GM12878 (cell line): ENCODE measurements around the gene OR4D1. TPM values are rescaled to one million over a fixed set of nuclear protein-coding genes. Genes with fewer than 3 reads are reported as not detected.

Experiments
- ATAC-seq: fragments of 200-7000 bp; cut with Tn5 transposase; 3 replicates; pipeline ENCODE4 v1.9.1; 2020; ENCODE audit warnings: mild to moderate bottlenecking, moderate library complexity
- BruUV-seq: library from RNA; stranded (reverse); fragments of 400-500 nt; replicated peaks from 2 replicates; lab custom pipeline; 2021; lab: Mats Ljungman, UMichigan
- CTCF ChIA-PET: fragments of 300-600 bp; sonication (Branson Sonifier 250); formaldehyde crosslinking; extraction: SDS; loops from one replicate; lab custom pipeline; 2021; ENCODE audit warnings: inconsistent platforms; lab: Yijun Ruan, JAX
- POLR2A ChIA-PET: fragments of 350-600 bp; formaldehyde crosslinking; extraction: SDS; loops from one replicate; lab custom pipeline; 2021; ENCODE audit warnings: inconsistent platforms; lab: Charles Lee
- RAD21 ChIA-PET: fragments of 300-600 bp; sonication (Branson Sonifier 250); formaldehyde crosslinking; loops from one replicate; lab custom pipeline; 2023; ENCODE audit warnings: antibody characterized with exemption; ENCODE audit not compliant: unreplicated experiment; lab: Charles Lee
- SMC1A ChIA-PET: fragments of 300-600 bp; sonication (Branson Sonifier 250); formaldehyde crosslinking; loops from one replicate; lab custom pipeline; 2023; ENCODE audit not compliant: unreplicated experiment, uncharacterized antibody; lab: Charles Lee
- DNase-seq: peaks from one replicate; pipeline ENCODE4 v3.0.0-alpha.2; 2011; ENCODE audit warnings: low read depth, low spot score
- FAIRE-seq: peaks from 3 replicates; lab custom pipeline; 2011; peaks lifted over from hg19 to GRCh38; lab: Jason Lieb, UNC
- H2AFZ ChIP-seq: 2 replicates; pipeline ENCODE4 v1.6.0; 2011; ENCODE audit warnings: low read depth, low read length, control low read depth; ENCODE audit not compliant: control insufficient read depth
- H3K27ac ChIP-seq: 2 replicates; pipeline ENCODE4 v1.5.1; 2011; ENCODE audit warnings: control low read depth; ENCODE audit not compliant: control insufficient read depth, insufficient read depth
- H3K27me3 ChIP-seq, 2 experiments: replicated peaks in 1 of 2; 2 replicates each; pipeline versions ENCODE4 v1.6.0 to v1.6.1; 2011; ENCODE audit warnings: low read length in 1 of 2; ENCODE audit not compliant: control insufficient read depth in 2 of 2, insufficient read depth in 2 of 2
- H3K36me3 ChIP-seq, 2 experiments: 2 replicates each; pipeline ENCODE4 v1.5.1; 2011; ENCODE audit warnings: low read length in 1 of 2; ENCODE audit not compliant: control insufficient read depth in 2 of 2, insufficient read depth in 2 of 2
- H3K4me1 ChIP-seq: 2 replicates; pipeline ENCODE4 v1.6.1; 2011; ENCODE audit warnings: mild to moderate bottlenecking, low read length, moderate library complexity, mixed read lengths; ENCODE audit not compliant: control insufficient read depth, insufficient read depth
- H3K4me2 ChIP-seq: 2 replicates; pipeline ENCODE4 v1.6.0; 2011; ENCODE audit warnings: control low read depth; ENCODE audit not compliant: control insufficient read depth, insufficient read depth
- H3K4me3 ChIP-seq: fragments of 200-600 bp; sonication (generic); 2 replicates; pipeline ENCODE4 v1.5.1; 2016
- H3K79me2 ChIP-seq: 2 replicates; pipeline ENCODE4 v1.6.0; 2011; ENCODE audit warnings: low read length; ENCODE audit not compliant: control insufficient read depth, insufficient read depth
- H3K9ac ChIP-seq: 2 replicates; pipeline ENCODE4 v1.8.0; 2011; ENCODE audit warnings: low read length, control low read depth, mixed read lengths; ENCODE audit not compliant: control insufficient read depth, insufficient read depth
- H3K9me3 ChIP-seq: replicated peaks from 3 replicates; pipeline ENCODE4 v1.5.1; 2011; ENCODE audit warnings: mild to moderate bottlenecking, low read length; ENCODE audit not compliant: control insufficient read depth, insufficient read depth
- H4K20me1 ChIP-seq: 2 replicates; pipeline ENCODE4 v1.6.0; 2011; ENCODE audit not compliant: control insufficient read depth, insufficient read depth
- ASH2L ChIP-seq: fragments of 300-600, 200-600 bp; sonication (generic); IDR thresholded peaks from 2 replicates; pipeline ENCODE4 v1.6.1; 2017; ENCODE audit warnings: low read depth, mild to moderate bottlenecking, borderline replicate concordance
- BRCA1 ChIP-seq: IDR thresholded peaks from 2 replicates; pipeline ENCODE4 v1.6.1; 2011; ENCODE audit warnings: low read depth, low read length, improper control_type of control experiment
- CTCF ChIP-seq, 3 experiments: IDR thresholded peaks in 2 of 3; conservative IDR thresholded peaks in 1 of 3; 2 replicates each; pipeline ENCODE4 v1.5.1; 2011; ENCODE audit warnings: low read depth in 3 of 3, low read length in 3 of 3, mild to moderate bottlenecking in 3 of 3, control low read depth in 2 of 3, moderate library complexity in 2 of 3, inconsistent platforms in 1 of 3, mixed read lengths in 1 of 3; ENCODE audit not compliant: control insufficient read depth in 2 of 3, insufficient read depth in 1 of 3; ENCODE audit errors: extremely low read depth in 1 of 3
- EED ChIP-seq: sonication (generic); IDR thresholded peaks from 2 replicates; pipeline ENCODE4 v1.6.1; 2016; ENCODE audit warnings: antibody characterized with exemption, low read depth
- ETV6 ChIP-seq, 2 experiments: fragments of 450-650 bp in 1 of 2; IDR thresholded peaks in 1 of 2; conservative IDR thresholded peaks in 1 of 2; 2 replicates each; pipeline ENCODE4 v1.6.1; 2014; ENCODE audit warnings: antibody characterized with exemption in 1 of 2, borderline replicate concordance in 1 of 2, low read depth in 1 of 2, mild to moderate bottlenecking in 1 of 2, moderate library complexity in 1 of 2
- HDAC2 ChIP-seq: fragments of 200-600 bp; sonication (generic); IDR thresholded peaks from 2 replicates; pipeline ENCODE4 v1.6.1; 2017
- KAT2A ChIP-seq: conservative IDR thresholded peaks from 2 replicates; pipeline ENCODE4 v1.6.1; 2011; ENCODE audit warnings: low read depth, low read length; ENCODE audit not compliant: control insufficient read depth
- POU2F2 ChIP-seq: IDR thresholded peaks from 3 replicates; pipeline ENCODE4 v1.6.1; 2011; ENCODE audit warnings: low read depth, mild to moderate bottlenecking, low read length, borderline replicate concordance
- REST ChIP-seq: IDR thresholded peaks from 2 replicates; pipeline ENCODE4 v1.6.1; 2012; ENCODE audit warnings: mild to moderate bottlenecking, low read depth, low read length
- SMARCA5 ChIP-seq: fragments of 450-650 bp; IDR thresholded peaks from 2 replicates; pipeline ENCODE4 v1.6.1; 2017; ENCODE audit warnings: mild to moderate bottlenecking
- ZBTB40 ChIP-seq: fragments of 450-650 bp; IDR thresholded peaks from 2 replicates; pipeline ENCODE4 v1.6.1; 2016; ENCODE audit warnings: mild to moderate bottlenecking, moderate library complexity, borderline replicate concordance
- WGBS: methylation state at CpG from one replicate; pipeline ENCODE4 v1.1.6; 2016; ENCODE audit warnings: low lambda C conversion rate; ENCODE audit not compliant: insufficient replicate concordance, insufficient coverage; ENCODE audit errors: missing lambda C conversion rate; 5-methylcytosine and 5-hydroxymethylcytosine counted together
- in situ Hi-C: fragments of 300-500 bp; cut with MboI; formaldehyde crosslinking; loops from 9 replicates; pipeline ENCODE4 v1.14.3; 2018; ENCODE audit warnings: mixed read lengths
- intact Hi-C: fragments of 100-400 bp; cut with micrococcal nuclease; formaldehyde crosslinking; loops from one replicate; pipeline ENCODE4 v1.14.2; 2022; ENCODE audit not compliant: unreplicated experiment
- polyA plus RNA-seq, 11 experiments: library from polyadenylated mRNA; depleted of rRNA in 4 of 11; unstranded in 6 of 11; stranded (reverse) in 5 of 11; fragments of >200 nt; fragmentation: Nextera tagmentation in 4 of 11; fragmentation: Illumina TruSeq in 1 of 11; extraction: Ambion mirVana in 4 of 11; extraction: Trizol in 1 of 11; gene quantifications; 1 replicate in 1 of 11; 2 replicates in 10 of 11; pipeline versions ENCODE4 v1.2.1 to v1.2.3, GENCODE V29; 2011 to 2016; ENCODE audit warnings: inconsistent platforms in 2 of 11, missing spikeins in 2 of 11, low read depth in 1 of 11
- total RNA-seq, 4 experiments: library from RNA; depleted of rRNA in 3 of 4; stranded (reverse); fragments of >200 nt in 3 of 4; fragmentation: Illumina TruSeq in 1 of 4; extraction: Trizol in 1 of 4; gene quantifications; 2 replicates each; pipeline versions ENCODE4 v1.2.1 to v1.2.3, GENCODE V29; 2013 to 2021

The OR4D1 gene
- total and polyA plus RNA-seq, 10 of the 15 experiments (the other 5 are each of a cell fraction or from before 2014, with no cell fraction given), result not detected

GRCh38 chr17:58183514-58183913 is 35.3 kb downstream of the OR4D1 start (continued):
- no peak for TF ChIP-seq REST

GRCh38 chr17:58184308-58184985 is 36.3 kb downstream of the OR4D1 start:
- BruUV-seq, result no TSS peak
- ATAC-seq (no peak), FAIRE-seq (no peak), DNase-seq (no peak)
- H3K4me2 ChIP-seq, result no peak overlapping the region
- H3K4me3 ChIP-seq, result no peak overlapping the region
- in situ Hi-C loops, result no loop called here
- H3K36me3 ChIP-seq, result no peaks in the 10 kb centered on the region
- 24% methylated on average over 10 of the region's 10 CpGs for WGBS
- ChIA-PET RAD21 (no interaction called here), CTCF (interaction anchor here (1.7 kb wide), 1 partner anchor 65 kb away, joined by 4 read pairs; no protein-coding TSS in a partner anchor), SMC1A (interaction anchor here (0.5 kb wide), 1 partner anchor 27 kb away, joined by 4 read pairs; no protein-coding TSS in a partner anchor), POLR2A (no interaction called here)
- H3K4me1 ChIP-seq, result no peaks in the 10 kb centered on the region
- intact Hi-C loops, result no loop called here
- peaks cover 2 to 3% of the 10 kb centered on the region in 2 experiments; a peak in 2 of 4 replicates for H3K27me3 ChIP-seq
- no peaks in the 10 kb centered on the region for H3K9me3 ChIP-seq
- no peak overlapping the region for H3K27ac ChIP-seq
- H4K20me1 ChIP-seq, result no peaks in the 10 kb centered on the region
- H3K79me2 ChIP-seq, result no peaks in the 10 kb centered on the region
- H2AFZ ChIP-seq, result no peak overlapping the region
- no peak overlapping the region for H3K9ac ChIP-seq
- TF ChIP-seq KAT2A, result no peak
- TF ChIP-seq POU2F2, result no peak
- TF ChIP-seq ETV6 (conservative IDR thresholded peaks at IDR 0.05 in 1 of 2, IDR thresholded peaks at IDR 0.05 in 1 of 2; ENCODE audit: borderline replicate concordance in 1 of 2, low read depth in 1 of 2), result no peak
- TF ChIP-seq ASH2L, result no peak
- no peak for TF ChIP-seq HDAC2
- no peak for TF ChIP-seq ZBTB40
- TF ChIP-seq BRCA1, result no peak
- TF ChIP-seq EED, result no peak
- TF ChIP-seq SMARCA5, result no peak
- TF ChIP-seq CTCF (IDR thresholded peaks at IDR 0.05 in 2 of 3, conservative IDR thresholded peaks at IDR 0.05 in 1 of 3; ENCODE audit: control insufficient read depth in 2 of 3, extremely low read depth in 1 of 3, insufficient read depth in 1 of 3, low read depth in 3 of 3, low read length in 3 of 3), result no peak
